Activated T-helper 9 cell treated with anti-CD3 and anti-CD28 coated beads, Interleukin-2, amount 50 U/mL, for 16 hours (primary cell): ENCODE data around the gene ZFYVE9.
A peak's percentile ranks its signal among the peaks of the same experiment; 100 is the strongest.

Experiments
- DNase-seq: peaks from one replicate; pipeline ENCODE4 v3.0.0-alpha.2; 2020; ENCODE audit warnings: low read depth

Gene ZFYVE9

DNA sequence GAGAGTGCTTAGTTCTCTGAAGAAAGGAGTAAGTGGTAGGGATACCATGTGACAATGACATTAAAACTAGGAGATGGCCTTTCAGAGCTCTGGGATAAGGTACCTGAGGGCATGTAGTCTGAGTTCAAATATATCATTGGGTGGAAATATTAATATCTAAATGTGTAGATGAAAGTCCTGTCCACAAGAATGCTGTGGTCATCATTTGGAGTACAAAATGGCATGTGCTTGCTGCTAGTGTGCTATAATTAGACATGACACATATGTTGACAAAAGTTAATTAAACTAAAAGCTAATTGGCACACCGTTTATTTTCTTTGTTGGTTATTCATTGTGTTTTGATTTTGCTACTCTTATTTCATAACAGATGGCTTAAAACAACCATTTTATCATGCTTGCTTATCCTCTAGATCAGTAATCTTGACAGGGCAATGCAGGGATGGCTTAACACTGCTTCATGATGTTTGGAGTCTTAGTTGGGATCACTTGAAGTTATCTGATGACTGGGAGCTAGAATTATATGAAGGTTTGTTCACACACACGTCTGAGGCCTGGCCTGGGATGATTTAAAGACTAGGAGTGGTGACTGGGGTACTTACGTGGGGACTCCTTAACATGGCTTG lies 193.1 kb downstream of the ZFYVE9 start:
- DNase-seq, result no peak

DNA sequence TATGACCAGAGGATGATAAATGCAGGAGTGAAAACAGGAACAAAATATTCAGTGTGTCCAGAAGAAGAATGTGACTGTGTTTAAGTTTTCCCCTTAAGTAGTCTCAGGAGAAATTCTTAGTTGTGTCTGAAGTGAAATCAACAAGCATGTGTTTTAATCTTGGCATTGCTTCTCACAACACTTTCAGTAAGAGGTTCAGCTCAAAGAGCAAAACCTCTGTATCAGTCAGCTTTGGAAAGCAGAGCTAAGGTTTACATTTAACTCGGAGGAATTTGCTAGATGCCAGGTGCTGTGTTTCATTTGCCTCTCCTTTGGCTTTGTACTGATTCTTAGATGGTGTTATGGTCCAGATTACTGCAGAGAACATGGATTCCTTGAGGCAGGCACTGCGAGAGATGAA lies 195.6 kb downstream of the ZFYVE9 start:
- no peak for DNase-seq

DNA sequence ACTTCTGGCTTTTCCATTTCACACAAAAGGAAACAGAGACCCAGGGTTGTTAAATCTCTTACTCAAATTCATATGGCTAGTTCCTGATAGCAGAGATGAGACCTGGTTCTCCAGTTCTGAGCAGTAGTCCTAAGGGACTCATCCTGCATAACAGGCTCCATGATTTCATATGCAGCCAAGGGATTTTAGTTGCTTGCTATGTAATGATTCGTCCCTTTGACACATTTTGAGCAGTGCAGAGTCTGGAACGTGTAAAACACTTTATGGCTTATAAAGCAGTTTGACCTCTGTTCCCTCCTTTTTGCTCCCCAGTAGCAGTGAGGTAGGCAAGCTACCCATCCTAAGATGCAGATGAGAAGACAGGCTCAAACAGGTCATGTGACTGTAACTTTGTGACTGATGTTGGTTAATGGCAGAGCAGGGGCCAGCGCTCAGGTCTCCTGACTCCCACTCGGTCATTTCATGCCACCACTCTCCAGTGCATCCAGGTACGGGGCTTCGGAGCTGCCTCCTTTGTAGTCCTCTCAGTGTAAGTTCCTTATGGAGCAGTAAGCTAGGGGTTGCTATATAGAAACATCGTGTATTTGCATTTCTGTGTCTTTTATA lies 199.9 kb downstream of the ZFYVE9 start:
- no peak for DNase-seq

DNA sequence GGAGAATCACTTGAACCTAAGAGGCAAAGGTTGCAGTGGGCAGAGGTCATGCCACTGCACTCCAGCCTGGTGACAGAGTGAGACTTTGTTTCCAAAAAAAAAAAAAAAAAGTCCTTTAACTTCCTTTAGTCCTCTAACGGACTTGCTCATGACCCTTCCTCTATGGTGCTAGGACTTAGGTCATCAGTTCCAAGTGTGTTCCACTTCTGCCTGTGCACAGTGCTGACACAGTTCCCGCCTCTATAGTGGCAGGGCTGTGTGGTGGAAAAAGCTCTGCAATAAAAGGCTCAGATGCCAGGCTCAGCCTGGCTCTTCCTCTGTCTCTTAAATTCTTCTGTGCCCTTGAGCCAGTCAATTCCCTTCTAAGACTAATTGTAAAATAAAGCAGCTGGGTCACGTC lies 202.1 kb downstream of the ZFYVE9 start:
- no peak for DNase-seq

DNA sequence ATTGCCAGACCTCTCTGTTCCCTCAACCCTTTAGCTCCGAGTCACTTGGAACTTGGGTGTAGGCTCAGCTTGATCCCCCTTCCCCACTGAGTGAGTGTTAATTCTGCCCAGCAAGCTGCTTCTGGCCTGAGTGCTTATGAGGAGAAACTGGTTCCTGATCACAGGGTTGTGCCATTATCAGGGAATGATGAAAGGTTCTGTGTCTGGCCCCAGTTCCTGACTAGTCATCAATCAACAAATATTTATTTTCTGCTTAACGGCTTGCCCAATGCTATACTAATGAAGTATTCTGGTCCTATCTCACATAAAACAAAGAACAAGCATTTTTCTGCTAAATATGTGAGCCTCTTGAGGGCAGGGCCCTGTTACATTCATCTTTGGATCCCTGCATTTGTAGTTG lies 203.4 kb downstream of the ZFYVE9 start:
- DNase-seq, result no peak

DNA sequence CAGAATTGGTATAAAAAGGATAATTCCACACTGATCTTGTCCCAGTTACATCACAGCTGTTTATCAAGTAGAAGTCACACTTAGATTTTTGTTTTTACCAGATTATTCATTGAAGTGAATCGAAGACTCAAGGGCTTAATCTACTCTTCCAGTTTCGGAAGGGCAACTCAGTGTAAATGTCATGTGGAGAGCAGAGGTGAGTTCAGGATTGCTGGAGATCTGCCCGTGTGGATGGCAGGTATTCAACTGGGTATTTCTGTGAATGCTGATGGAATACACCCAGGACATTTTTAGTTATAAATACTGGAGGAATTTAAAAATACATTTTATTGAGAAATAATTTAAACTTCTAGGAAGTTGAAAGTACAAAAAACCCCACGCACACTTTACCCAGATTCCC lies 204.8 kb downstream of the ZFYVE9 start:
- no peak for DNase-seq

DNA sequence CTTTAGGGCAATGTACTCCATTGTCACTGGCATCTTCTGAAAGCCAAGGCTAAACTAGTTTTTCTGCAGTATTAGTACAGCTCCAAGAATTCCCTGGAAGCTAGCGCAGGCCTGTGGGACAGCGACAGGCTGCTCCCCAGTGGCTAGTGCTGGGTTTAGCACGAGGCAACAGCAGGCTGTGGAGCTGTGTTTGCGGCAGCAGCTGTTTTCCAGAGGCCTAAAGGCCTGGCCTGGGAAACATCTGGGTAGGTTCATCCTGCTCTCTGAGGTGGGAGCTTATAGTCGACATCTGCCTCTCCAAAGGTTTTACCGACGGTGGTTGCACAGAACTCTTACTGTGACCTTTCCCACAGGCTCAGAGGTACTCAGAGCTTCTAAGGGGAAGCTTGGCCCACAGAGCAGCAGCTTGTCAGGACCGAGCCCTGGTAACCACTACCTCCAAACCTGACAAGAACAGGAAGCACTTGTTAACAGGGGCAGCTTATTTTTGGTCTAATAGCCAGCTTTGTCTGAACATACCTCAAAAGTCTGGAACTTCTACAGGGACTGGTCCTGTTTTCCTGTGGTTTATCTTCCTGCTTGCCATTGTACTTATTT lies 206.9 kb downstream of the ZFYVE9 start:
- no peak for DNase-seq

DNA sequence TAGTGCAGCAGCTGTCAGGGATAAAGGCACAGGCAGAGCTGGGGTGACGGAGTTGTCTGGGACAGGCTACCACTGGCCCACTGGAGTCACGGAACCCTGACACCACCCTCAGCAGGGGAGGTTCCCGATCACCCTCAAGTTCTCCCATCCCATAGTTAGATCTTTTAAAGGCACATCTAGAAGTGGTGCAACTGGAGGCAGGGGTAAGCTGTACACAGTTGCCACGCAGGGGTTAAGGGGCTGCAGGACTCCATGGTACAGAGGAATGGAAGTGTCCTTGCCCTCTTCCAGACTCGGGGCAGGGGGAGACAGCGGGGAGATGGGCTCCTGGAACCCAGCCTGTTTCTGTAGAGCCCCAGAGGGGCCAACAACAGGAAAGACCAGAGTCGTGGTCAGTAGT lies 210.8 kb downstream of the ZFYVE9 start:
- DNase-seq, result no peak

DNA sequence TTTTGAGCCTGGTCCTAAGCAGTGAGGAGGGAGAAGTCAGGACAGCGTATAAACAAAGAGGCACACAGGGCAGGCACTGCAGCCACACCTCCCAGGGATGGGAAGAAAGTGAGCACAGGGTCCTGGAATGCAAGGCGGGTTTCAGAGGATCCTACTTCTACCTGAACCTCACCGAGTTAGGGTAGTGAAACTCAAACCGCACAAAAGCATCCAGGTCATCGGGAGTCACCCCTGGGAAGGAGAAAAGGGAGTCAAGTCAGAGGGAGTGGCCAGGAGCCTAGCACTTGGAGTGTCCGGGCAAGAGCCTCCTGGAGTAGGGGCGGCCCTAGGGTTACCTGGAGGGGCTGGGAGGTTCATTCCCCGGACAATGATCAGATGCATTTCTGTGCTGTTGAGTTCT lies 213.5 kb downstream of the ZFYVE9 start:
- DNase-seq, result no peak

DNA sequence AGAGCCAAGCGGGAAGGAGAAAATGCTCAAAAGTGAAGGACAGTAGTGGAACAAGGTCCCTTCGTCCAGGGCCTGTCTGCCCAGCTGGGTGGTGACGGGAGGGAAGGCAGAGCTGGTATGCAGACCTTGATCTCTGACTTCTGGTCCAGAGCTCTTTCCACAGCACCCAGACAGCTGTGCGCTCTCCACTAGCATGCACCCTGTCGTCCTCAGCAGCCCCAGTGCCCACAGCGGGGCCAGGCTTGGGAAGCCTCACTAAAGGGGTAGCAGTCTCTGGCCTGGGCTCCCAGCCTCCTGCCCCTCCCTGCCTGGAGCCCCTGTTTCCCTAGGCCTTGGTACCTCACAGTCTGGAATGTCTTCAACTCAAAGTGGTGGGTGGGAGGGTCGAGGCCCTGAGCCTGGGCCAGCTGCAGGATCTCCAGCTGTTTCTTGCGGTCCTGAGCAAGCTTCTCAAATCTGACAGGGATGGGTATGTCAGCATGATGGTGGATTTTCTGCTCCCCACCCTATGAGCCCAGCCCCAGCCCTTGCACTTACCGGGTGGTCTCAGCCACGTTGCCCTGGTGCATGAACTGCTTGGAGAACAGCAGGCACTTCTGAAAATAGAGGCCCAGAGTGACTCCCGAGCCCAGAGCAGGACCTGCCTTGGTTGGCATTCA lies 214.1 kb downstream of the ZFYVE9 start:
- no peak for DNase-seq

DNA sequence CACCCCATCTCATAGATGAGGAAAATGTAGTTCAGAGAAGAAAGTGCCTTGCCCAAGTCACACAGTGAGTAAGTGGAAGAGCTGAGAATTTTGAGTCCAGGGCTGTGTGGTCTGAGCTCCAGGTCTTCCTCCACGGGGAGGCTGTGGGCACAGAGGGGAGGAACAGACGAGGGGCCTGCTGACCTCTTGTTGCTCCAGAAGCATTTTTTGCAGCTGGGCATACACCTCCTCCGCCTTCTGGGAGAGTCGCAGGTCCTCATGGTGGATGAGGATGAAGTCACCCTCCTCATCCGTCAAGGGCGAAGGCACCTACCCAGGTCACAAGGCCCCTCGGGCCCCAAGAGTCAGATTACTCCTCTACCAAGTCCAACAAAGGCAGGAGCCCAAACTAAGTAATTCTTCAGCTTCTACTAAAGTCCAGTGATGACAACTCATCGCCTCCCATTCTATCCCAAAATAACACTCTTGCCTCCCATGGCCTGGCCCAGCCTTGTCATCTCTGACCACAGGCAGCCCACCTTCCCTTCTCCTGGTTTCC lies 215.0 kb downstream of the ZFYVE9 start:
- no peak for DNase-seq

DNA sequence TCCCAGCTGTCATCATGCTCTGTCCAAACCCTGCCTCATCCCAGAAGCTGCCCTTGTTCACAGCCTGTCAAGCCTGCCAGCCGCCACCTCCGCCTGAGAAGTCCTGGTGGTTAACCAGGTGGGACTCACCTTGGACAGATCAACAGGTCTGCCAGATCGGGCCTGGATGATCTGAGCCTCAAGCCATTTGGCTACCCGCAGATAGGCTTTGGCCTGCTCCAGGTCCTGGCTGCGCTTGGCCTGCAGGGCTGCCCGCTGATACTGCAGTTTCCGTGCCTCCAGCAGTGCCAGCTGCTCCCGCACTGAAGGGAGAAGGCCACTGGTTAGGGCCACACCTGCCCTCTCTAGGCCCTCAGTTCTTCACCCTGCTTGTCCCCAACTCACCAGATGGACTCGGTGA lies 215.5 kb downstream of the ZFYVE9 start:
- DNase-seq, result no peak

DNA sequence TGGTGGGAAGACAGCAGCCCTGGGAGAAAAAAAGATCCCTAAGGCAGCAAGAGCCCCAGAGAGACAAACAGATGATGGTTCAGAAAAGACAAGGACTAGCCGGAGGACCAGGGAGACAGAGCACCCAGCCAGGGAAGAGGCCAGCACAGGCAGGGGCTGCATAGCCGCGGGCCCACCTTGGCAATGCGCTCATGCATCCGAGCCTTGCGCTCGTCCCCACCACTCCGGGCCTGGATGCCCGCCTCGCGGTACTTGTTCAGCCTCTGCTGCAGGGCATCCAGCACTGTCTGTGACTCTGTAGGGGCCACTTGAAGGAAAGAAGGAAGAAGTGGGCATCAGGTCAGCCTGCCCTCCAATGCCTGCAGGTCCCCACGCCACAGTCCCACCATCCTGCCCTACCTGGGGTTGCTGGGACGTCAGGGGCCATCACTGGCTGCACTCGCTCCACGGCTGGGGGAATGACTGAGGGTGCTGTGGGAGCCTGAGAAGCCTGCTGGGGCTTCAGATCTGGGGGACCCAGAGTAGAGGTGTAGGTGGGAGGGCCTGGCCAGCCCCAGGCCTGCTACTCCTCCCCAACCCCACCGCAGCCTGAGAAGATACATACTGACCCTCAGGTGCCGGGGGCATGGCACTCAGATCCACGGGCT lies 217.1 kb downstream of the ZFYVE9 start:
- no peak for DNase-seq

DNA sequence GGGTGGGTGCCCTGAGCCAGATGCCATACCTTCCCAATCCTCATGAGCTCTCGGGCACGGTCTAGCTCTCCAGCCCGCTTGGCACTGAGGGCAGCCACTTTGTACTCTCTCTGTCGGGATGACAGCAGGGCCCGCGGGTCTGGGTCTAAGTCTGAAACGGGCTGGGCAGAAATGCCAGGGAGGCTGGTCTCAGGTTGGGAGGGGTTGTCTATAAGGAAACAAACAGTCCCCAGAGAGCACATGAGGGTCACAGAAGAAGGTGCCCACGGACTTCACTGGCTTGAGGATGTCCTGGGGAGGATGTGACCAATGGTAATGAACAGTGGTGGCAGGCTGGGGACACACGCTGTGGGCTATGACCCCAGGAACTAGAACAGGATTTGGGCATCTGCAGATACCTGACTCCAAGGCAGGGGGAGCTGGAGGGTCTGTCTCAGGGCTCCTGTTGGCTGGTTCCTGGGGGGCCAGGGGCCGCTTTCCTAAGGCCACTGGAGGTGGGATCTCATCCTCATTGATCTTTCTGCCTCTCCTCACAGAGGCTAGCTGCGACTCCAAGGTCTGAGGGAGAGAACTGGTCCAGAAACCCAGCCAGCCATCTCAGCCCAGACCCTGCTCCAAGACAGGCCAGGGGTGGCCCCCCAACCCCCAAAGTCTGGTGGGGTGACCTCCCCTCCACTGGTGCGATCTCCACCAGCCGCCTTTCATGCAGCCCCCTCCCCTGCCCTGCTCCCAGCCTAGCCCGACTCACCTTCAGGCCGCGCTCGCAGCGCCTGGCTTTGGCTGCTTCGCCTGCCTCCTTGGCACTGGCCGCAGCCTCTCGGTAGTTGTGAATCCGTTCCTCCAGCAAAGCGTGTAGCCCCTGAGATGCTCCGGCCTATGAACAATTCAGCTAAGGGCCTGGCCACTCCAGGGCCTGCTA lies 218.0 kb downstream of the ZFYVE9 start:
- no peak for DNase-seq

DNA sequence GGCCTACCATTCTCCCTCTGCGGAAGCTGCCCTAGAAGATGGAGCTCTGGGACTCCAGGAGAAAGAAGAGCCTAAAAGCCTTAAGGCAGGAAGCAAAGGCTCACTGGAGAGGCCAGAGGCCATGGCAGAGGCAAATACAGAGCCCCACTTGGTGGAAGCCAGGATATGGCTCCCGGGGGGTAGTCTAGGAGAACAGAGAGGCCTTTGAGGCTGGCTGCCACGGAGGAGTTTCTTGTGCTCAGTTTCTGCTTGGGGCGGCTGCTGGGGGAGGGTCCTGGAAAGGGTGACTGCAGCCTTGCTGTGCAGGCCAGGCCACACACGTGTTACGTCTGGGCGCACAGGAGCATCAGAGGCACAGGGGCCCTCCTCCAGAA lies 218.7 kb downstream of the ZFYVE9 start:
- DNase-seq, result no peak

DNA sequence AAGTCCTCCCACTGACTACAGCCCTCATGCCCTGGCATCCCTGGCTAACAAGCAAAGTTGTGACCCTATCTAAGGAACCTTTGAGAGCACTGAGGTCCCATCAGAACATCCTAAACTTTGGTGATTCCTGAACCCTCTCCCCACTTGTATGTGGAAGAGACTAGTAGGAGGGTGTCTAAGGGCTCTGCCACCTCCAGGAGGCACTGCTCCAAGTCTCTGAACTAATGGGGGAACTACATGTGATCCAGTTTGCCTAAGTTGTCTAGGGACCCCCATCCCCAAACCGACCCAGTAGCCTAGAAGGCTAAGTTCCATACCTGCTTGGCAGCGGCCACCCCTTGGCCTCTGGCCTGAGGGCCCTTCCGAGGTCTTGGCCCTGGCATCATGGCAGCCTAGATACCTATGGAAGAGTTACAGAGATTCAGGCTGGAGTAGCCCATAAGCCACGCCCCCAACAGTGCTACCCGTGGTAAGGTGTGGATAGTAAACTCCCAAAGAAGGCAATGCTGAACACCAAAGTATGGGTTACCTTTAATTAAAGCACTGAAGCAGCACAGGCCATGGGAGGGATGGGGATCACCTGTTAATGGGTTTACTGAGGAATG lies 222.4 kb downstream of the ZFYVE9 start:
- no peak for DNase-seq

DNA sequence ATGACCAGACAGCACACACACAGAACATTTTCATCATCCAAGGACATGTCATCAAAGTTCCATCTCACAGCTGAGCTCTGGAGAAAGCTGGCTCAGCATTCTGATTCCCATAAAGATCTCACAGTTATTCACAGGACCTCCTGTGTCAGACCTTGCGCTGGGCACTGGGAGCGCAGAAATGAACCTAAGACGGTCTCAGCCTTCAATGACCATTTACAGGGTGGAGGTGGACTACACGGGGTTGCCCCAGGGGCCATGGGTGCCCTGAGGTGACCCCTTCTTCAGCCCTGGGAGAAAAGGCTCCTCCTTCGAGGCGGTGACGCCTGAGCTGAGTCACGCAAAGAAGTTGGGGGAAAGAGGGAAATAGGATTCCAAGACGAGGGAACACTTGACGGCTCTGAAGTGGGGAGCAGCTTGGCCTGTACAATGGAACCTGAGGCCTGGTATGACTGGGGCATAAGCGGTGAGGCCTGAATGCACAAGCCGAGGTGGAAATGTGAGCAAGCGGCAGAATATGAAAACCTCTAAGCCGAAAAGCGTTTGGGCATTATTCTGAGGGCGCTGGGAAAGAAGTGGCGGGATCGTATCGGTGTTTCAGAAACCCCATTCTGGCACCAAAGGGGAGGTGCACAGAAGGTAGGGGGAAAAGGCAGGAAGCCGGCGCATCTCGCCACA lies 223.3 kb downstream of the ZFYVE9 start:
- DNase-seq, result no peak

DNA sequence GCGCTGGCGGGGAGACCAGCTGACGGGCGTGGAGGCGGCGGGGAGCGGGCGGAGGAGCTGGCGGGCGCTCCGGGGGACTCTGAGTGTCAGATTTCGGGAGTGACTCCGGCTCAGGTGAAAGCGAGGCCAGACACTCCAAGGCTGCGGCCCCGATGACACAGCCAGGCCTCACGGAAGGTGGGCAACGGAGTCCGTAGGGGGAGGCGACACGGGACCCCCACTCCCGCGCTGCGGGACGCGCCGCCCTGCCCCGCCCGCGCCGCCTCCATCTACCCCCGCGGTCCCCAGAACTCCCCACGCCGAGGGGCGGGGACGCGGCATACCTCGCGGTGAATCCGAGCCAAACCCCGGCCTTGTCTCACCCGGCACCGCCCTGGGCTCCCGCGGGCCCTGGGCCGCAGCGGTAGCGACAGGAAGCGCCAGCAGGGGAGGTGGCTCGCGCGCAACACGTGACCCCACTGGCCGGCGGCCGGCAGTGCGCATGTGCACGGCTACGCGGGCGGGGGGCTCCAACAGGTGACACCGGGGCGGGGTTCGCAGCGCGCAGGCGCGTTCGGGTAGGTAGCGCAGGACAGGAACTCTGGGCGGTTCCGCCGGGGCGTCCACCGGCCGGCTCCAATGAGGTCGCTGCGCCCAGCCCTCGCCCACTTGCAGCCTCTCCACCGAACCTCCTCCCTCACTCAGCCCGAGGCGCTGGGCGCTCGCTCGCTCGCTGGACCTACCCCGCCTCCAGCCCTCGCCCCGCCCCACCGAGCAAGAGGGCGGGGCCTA lies 224.0 kb downstream of the ZFYVE9 start, which contains the start of gene CC2D1B:
Gene CC2D1B, minus strand, starts transcription at position 460 of the 771 bp plus-strand sequence. CDS start 1,585 bp downstream, outside the sequence.
- peak; percentile 99 for DNase-seq

DNA sequence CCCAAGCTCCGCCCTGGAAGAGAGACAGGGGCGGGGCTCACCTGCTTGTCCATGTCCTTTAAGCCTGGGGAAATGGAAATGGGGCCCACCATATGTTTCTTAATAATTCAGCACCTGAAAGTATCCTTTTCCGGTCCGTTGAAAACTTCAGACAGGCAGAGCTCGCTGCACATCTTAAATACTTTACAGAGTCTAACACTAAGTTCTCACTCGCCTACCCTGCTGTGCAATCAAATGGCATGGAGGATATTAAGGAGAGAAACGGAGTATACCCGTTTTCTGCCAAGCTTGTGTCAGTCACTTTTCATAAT lies 224.6 kb downstream of the ZFYVE9 start:
- no peak for DNase-seq

DNA sequence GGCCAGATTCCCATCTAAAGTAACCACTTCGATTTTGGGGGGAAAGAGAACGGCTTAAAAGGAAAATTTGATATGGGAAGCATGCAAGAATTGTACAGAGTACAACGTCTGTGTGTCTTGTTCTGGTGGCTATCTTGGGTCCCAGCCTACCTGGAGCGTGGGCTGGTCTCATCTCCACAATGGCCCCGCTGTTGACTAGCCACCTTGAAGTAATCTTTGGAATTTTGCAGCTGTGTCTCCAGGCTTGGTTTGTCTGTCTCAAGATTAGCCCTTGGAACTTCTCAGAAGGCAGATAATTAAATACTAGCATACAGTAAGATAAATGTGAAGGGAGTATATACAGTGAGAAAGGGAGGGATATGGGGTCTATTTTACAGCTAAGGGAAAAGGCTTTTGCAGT lies 225.4 kb downstream of the ZFYVE9 start:
- no peak for DNase-seq
